HUES64 (cell line): Measurements from ENCODE around the gene SMCR8.

Experiments used
- H3K27ac ChIP-seq: 2 replicates; pipeline ENCODE4 v1.7.0; 2013; ENCODE audit warnings: low read depth, low read length, inconsistent platforms
- H3K27me3 ChIP-seq: 2 replicates; pipeline ENCODE4 v1.6.1; 2013; ENCODE audit warnings: mild to moderate bottlenecking, low read length; ENCODE audit not compliant: insufficient read depth
- H3K36me3 ChIP-seq: 2 replicates; pipeline ENCODE4 v1.6.1; 2013; ENCODE audit warnings: mild to moderate bottlenecking, low read length; ENCODE audit not compliant: insufficient read depth
- H3K4me1 ChIP-seq: 2 replicates; pipeline ENCODE4 v1.6.1; 2013; ENCODE audit warnings: mild to moderate bottlenecking, low read length, moderate library complexity; ENCODE audit not compliant: insufficient read depth
- H3K4me3 ChIP-seq: 2 replicates; pipeline ENCODE4 v1.5.1; 2013; ENCODE audit warnings: mild to moderate bottlenecking, low read length, moderate library complexity
- H3K9ac ChIP-seq: 2 replicates; pipeline ENCODE4 v1.6.1; 2013; ENCODE audit warnings: mild to moderate bottlenecking, low read depth, low read length
- H3K9me3 ChIP-seq: 2 replicates; pipeline ENCODE4 v1.6.1; 2013; ENCODE audit warnings: low read depth, low read length; ENCODE audit not compliant: insufficient read depth
- WGBS: fragments of 150-250, 120-280 bp; methylation state at CpG from one replicate; pipeline ENCODE4 v1.1.7; 2013; ENCODE audit warnings: missing lambda C conversion rate; 5-methylcytosine and 5-hydroxymethylcytosine counted together

The SMCR8 gene

GRCh38 chr17:18319604-18320256 lies 4.6 kb downstream of the SMCR8 start:
- H3K27ac ChIP-seq = no peak overlapping the region
- no peak overlapping the region for H3K9ac ChIP-seq
- peaks cover 50% of the 10 kb centered on the region for H3K36me3 ChIP-seq
- peaks cover 5% of the 10 kb centered on the region; the same call in 1 of the 2 replicates for H3K4me1 ChIP-seq
- no peaks in the 10 kb centered on the region for H3K9me3 ChIP-seq
- 74% methylated on average over 13 of the region's 13 CpGs for WGBS
- no peak overlapping the region for H3K4me3 ChIP-seq
- H3K27me3 ChIP-seq = no peaks in the 10 kb centered on the region

GRCh38 chr17:18320301-18320700 lies 5.2 kb downstream of the SMCR8 start:
- Histone ChIP-seq H3K4me3 (no peak overlapping the region), H3K27me3 (no peaks in the 10 kb centered on the region), H3K9ac (no peak overlapping the region), H3K9me3 (no peaks in the 10 kb centered on the region), H3K4me1 (peaks cover 5% of the 10 kb centered on the region; the same call in 1 of the 2 replicates), H3K27ac (no peak overlapping the region), H3K36me3 (peaks cover 56% of the 10 kb centered on the region)
- 95% methylated on average over 7 of the region's 7 CpGs for WGBS

- no peaks in the 10 kb centered on the region for H3K9me3 ChIP-seq
- no peak overlapping the region for H3K4me3 ChIP-seq
- 88% methylated on average over 5 of the region's 5 CpGs for WGBS
- no peak overlapping the region for H3K27ac ChIP-seq
- H3K9ac ChIP-seq = no peak overlapping the region
- peaks cover 61% of the 10 kb centered on the region for H3K36me3 ChIP-seq
- no peaks in the 10 kb centered on the region for H3K4me1 ChIP-seq
- H3K27me3 ChIP-seq = no peaks in the 10 kb centered on the region
Observed at GRCh38 chr17:18321309-18321708, 6.2 kb downstream of the SMCR8 start.

GRCh38 chr17:18322522-18322921 lies 7.4 kb downstream of the SMCR8 start:
- H3K9me3 ChIP-seq = no peaks in the 10 kb centered on the region
- H3K36me3 ChIP-seq = peaks cover 59% of the 10 kb centered on the region
- no peak overlapping the region for H3K9ac ChIP-seq
- no peak overlapping the region for H3K4me3 ChIP-seq
- 95% methylated on average over 12 of the region's 12 CpGs for WGBS
- H3K27me3 ChIP-seq = no peaks in the 10 kb centered on the region
- H3K4me1 ChIP-seq = no peaks in the 10 kb centered on the region
- H3K27ac ChIP-seq = no peak overlapping the region

GRCh38 chr17:18323007-18323406 lies 7.9 kb downstream of the SMCR8 start:
- Histone ChIP-seq H3K27ac (no peak overlapping the region), H3K9ac (no peak overlapping the region), H3K9me3 (no peaks in the 10 kb centered on the region), H3K4me1 (no peaks in the 10 kb centered on the region), H3K36me3 (peaks cover 59% of the 10 kb centered on the region), H3K4me3 (no peak overlapping the region), H3K27me3 (no peaks in the 10 kb centered on the region)
- WGBS = 79% methylated on average over 3 of the region's 3 CpGs

GRCh38 chr17:18323507-18324139 lies 8.5 kb downstream of the SMCR8 start:
- H3K4me3 ChIP-seq = no peak overlapping the region
- no peaks in the 10 kb centered on the region for H3K4me1 ChIP-seq
- peaks cover 63% of the 10 kb centered on the region for H3K36me3 ChIP-seq
- H3K27me3 ChIP-seq = no peaks in the 10 kb centered on the region
- WGBS = 94% methylated on average over 16 of the region's 16 CpGs
- H3K27ac ChIP-seq = no peak overlapping the region
- no peak overlapping the region for H3K9ac ChIP-seq
- H3K9me3 ChIP-seq = no peaks in the 10 kb centered on the region

- no peaks in the 10 kb centered on the region for H3K9me3 ChIP-seq
- no peaks in the 10 kb centered on the region for H3K27me3 ChIP-seq
- H3K4me3 ChIP-seq = no peak overlapping the region
- 95% methylated on average over 27 of the region's 27 CpGs for WGBS
- H3K9ac ChIP-seq = no peak overlapping the region
- no peak overlapping the region for H3K27ac ChIP-seq
- H3K36me3 ChIP-seq = peaks cover 66% of the 10 kb centered on the region
- H3K4me1 ChIP-seq = no peaks in the 10 kb centered on the region
Observed at GRCh38 chr17:18324140-18325050, 9.3 kb downstream of the SMCR8 start.

- Histone ChIP-seq H3K9me3 (no peaks in the 10 kb centered on the region), H3K9ac (no peak overlapping the region), H3K27ac (no peak overlapping the region), H3K4me1 (no peaks in the 10 kb centered on the region), H3K36me3 (peaks cover 78% of the 10 kb centered on the region), H3K4me3 (no peak overlapping the region), H3K27me3 (no peaks in the 10 kb centered on the region)
- 95% methylated on average over 2 of the region's 2 CpGs for WGBS
Observed at GRCh38 chr17:18326039-18326438, 10.9 kb downstream of the SMCR8 start.

GRCh38 chr17:18326572-18326971 lies 11.5 kb downstream of the SMCR8 start:
- Histone ChIP-seq H3K27me3 (no peaks in the 10 kb centered on the region), H3K27ac (no peak overlapping the region), H3K9me3 (no peaks in the 10 kb centered on the region), H3K36me3 (peaks cover 82% of the 10 kb centered on the region), H3K4me3 (no peak overlapping the region), H3K4me1 (no peaks in the 10 kb centered on the region), H3K9ac (no peak overlapping the region)
- 92% methylated on average over 6 of the region's 6 CpGs for WGBS

- H3K9me3 ChIP-seq = no peaks in the 10 kb centered on the region
- H3K4me3 ChIP-seq = no peak overlapping the region
- H3K27me3 ChIP-seq = no peaks in the 10 kb centered on the region
- H3K27ac ChIP-seq = no peak overlapping the region
- peaks cover 87% of the 10 kb centered on the region for H3K36me3 ChIP-seq
- no peaks in the 10 kb centered on the region for H3K4me1 ChIP-seq
- H3K9ac ChIP-seq = no peak overlapping the region
- WGBS = 82% methylated on average over 2 of the region's 2 CpGs
Observed at GRCh38 chr17:18327093-18327492, 12.0 kb downstream of the SMCR8 start.

GRCh38 chr17:18327556-18327955 lies 12.5 kb downstream of the SMCR8 start:
- Histone ChIP-seq H3K36me3 (peaks cover 88% of the 10 kb centered on the region), H3K9ac (no peak overlapping the region), H3K27ac (no peak overlapping the region)

More at GRCh38 chr17:18327556-18327955, 12.5 kb downstream of the SMCR8 start:
- H3K4me3 ChIP-seq = no peak overlapping the region
- H3K4me1 ChIP-seq = no peaks in the 10 kb centered on the region
- no peaks in the 10 kb centered on the region for H3K9me3 ChIP-seq
- WGBS = 94% methylated on average over 10 of the region's 10 CpGs
- no peaks in the 10 kb centered on the region for H3K27me3 ChIP-seq
